Stimulated activated CD8-positive, alpha-beta memory T cell treated with anti-CD3 and anti-CD28 coated beads, Interleukin-12 subunit alpha, Interleukin-12 subunit beta, amount 100 ng/mL, for 24 hours (primary cell): ENCODE data around the gene IL5RA.

Experiments used
- DNase-seq: peaks from one replicate; pipeline ENCODE4 v3.0.0-alpha.2; 2020; ENCODE audit errors: extremely low read depth

Gene IL5RA

DNA sequence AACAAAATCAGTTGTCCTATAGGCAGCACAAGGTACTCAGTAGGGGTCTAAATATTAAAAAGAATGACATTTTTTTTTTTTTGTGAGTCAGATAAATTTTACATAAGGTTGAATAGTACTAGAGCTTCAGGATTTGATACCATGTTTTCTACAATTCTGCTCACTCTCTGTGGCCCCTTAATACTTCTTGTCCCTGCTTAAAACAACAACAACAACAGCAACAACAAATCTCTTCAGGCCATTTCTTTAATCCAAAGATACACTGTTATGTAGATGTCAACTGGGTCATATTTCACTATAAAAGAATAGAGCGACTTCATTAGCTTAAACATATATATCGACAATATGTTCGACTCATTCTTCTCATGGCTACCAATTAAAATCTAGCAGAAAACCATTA, 3.0 kb downstream of the IL5RA start:
- no peak for DNase-seq

DNA sequence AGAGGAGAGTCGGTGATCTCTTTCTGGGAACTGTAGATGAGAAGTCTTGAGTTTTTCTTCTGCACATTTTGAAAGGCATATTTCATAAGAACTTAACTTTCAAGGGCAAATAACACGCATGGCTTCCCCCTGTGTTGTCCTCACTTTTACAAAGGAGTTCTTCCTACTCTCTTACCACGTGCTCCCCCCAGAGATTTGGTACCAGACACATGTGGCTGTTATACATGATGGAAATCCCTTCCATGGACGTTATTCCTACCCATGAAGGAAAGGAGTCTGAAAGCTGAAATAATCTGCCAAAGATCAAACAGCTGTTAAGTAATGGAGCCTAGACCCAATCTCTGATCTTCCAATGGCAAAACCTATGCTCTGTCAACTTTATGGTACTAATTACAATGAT, 4.4 kb downstream of the IL5RA start:
- no peak for DNase-seq

DNA sequence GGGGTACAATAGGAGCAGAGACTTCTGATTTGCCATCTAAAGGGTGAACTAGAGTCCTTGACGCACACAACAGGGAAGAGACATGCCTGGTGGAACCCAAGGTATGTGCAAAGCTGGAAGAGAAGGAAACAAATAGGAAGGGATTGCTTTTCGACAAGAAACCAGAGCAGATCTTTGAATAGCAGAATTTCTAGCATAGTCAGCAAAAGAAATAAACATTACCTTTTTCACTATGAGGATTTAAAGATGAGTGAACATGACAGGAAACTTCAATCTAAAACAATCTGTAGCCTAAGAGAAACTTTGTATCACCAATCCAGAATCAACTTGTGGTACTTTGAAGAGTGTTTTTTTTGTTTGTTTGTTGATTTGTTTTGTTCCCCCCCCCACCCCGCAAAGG, 4.9 kb downstream of the IL5RA start:
- DNase-seq = no peak

GRCh38 chr3:3102751-3103150, 7.4 kb downstream of the IL5RA start:
- DNase-seq = no peak

DNA sequence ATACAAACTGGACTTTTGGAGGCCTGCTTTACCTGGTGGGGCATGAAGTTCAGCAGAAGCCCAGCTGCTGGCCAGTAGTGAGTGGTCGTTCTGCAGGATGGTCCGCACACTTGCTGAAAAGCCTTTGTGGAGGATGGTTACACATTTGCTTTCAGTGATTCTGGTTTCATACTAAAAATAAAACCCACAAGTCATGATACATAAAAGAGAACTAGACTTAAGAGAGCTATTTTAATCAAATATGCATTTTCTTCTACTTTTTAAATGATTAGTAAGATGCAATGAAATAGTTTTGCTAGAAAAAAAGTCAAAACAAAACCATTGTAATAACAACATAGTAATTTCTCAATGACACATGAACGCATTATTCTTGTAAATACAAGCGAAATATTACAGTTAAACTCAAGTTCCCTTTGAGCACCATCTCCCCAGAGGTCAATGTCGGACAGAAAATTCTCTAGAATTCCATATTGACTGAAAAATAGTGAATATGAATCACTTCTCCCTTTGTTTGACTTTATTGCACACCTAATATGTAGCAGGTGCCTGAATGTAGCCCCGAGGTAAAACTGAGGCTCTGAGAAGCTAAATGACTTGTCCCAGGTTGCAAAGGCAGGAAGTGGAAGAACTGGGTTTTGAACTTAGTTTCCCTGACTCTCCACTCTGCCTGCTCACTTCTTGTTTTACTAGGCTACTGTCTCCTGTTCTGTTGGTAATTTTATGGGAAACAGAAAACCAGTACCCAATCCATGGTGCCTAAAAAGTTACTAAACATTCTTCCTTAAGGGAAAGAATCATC, 8.3 kb downstream of the IL5RA start:
- no peak for DNase-seq

- DNase-seq = no peak
Observed at GRCh38 chr3:3097958-3098357, 12.2 kb downstream of the IL5RA start.

- no peak for DNase-seq
Observed at GRCh38 chr3:3089017-3089416, 21.2 kb downstream of the IL5RA start.

DNA sequence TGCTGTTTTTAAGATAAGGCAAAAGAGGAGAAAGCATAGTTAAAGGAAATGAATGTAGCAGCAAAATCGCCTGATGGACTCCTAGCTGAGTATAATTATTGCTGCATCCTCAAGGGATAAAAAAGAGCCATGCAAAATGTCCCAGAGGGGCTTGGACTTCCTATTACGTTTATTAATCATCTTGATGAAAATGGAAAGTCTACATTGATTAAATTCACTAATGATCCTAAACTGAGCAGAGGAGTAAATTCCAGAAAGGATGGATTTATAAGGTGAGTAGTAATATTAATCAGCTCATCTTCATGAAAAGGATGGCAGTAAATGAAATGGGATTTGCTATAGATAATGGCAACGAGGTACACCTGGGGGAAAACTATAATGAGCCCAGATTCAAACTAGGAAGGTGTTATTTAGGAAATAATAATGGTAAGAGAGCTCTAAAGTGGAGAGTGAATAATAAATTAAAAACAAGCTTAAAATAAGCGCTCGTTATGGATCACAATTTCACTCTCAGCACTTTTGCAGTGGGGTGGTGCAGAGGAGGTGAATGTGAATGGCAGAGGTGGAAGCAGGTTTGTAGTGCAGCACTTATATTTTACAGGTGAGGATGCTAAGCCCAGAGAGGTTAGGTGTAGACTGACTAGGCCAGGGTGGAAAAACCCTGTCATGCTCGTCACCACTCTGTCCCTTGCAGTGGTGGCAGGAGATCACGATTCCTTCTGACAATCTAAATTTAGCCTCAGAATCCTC, 22.3 kb downstream of the IL5RA start:
- no peak for DNase-seq

DNA sequence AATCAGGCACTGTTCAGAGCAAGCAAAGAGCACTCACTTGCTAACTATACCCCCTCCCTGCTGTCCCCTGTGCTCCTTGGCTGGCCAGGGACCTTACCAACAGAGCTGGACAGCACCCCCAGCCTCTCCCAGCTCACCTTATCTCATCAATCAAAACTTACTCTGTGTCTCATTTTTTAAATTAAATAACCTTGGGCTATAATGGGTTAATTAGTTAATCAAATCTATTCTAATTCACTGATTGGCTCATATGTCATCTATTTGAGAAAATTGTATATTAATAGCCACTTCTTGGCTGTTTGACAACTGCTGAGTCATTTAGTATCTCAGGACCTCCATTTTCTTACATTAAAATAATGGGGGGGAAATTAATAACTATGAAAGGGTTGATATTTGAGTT, 22.9 kb downstream of the IL5RA start:
- DNase-seq = no peak

GRCh38 chr3:3086239-3086638, 23.9 kb downstream of the IL5RA start:
- no peak for DNase-seq

- no peak for DNase-seq
Observed at GRCh38 chr3:3085782-3086181, 24.4 kb downstream of the IL5RA start.

- no peak for DNase-seq
Observed at GRCh38 chr3:3084890-3085289, 25.3 kb downstream of the IL5RA start.

GRCh38 chr3:3082234-3082924, 27.8 kb downstream of the IL5RA start:
- no peak for DNase-seq

DNA sequence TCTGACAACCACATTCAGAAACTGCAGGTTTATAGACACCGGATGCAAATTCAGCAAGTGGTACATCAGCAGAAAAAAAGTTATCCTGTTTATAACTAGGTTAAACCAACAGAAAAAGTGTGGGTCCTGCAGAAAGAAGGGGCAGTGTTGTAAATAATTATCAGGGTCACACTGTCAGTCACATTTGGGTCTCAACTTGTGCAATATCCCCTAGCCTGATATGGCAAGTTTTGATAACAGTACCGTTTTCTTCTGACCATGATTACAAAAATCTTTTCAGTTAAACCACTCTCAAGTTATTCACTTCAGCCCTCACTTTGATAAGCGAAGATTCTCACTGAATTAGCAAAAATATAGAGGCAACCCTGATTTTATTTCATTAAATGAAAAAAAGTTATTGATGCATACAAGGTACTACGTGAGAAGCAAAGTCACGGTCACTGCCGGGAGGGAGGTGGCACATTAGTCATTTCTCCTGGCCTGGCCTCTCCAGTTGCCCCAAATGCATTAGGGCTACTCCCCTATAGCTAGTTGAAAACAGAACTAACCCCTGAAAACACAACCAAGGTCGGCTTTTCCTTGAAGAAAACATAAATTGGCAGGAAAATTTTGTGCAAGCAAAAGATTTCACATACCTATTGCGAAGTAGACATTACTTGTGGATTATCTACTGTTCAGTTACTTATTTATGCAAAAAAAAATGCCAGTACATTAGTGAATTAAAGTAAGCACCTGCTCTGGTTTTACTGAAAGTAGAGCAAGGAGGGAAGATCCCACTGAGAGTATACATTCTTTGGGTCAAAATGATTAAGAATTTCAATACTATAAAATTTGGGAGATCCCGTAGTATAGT, 28.6 kb downstream of the IL5RA start:
- DNase-seq = no peak

DNA sequence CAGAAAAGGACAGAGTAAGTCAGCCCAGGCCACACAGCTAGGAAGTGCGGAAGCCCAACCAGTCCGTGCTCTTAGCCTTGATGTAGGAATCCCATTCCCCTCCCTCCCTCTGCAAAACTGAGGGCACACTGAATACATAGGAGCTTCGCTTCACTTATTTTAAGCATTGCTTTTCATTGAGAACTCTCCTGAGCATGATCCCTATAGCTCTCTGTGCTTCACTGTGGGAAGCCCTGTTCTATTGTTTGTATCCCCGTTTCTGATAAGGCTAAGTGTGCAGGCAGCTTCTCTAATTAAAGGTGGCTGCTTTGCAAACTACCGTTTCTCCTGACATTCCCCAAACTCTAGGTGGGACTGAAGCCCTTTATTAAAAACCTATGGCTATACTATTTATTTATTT, 29.9 kb downstream of the IL5RA start:
- no peak for DNase-seq

GRCh38 chr3:3074551-3075257, 35.5 kb downstream of the IL5RA start:
- no peak for DNase-seq

GRCh38 chr3:3071136-3071535, 39.0 kb downstream of the IL5RA start:
- no peak for DNase-seq

GRCh38 chr3:3069723-3070122, 40.5 kb downstream of the IL5RA start:
- DNase-seq = no peak

- no peak for DNase-seq
Observed at GRCh38 chr3:3068358-3068881, 41.8 kb downstream of the IL5RA start.

GRCh38 chr3:3066910-3067309, 43.3 kb downstream of the IL5RA start:
- no peak for DNase-seq

DNA sequence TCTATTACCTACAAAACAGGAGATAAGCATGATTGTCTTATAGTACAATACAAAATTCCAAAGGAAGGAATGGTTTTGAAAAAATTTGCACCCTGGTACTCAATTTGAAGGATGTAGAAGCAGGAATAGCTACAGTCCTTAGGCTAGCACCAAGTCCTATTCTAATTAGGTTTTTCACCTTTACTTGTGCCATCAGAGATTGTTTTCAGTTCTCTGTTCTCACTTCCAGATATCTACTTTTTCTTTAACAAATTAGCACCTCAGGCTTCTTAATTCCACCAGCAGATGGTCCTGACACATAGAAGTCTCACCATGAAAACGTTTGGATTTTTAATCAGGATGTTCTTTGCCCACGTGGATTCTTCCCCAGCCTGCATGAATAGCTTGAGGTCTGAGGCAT, 43.8 kb downstream of the IL5RA start:
- no peak for DNase-seq
